ENCODE measurements around the gene EDRF1. TPM values are rescaled to one million over a fixed set of nuclear protein-coding genes. Genes with fewer than 3 reads are reported as not detected.

EDRF1 gene
- total and polyA plus RNA-seq, 2 of the 13 experiments (the other 11 are each of a cell fraction or from before 2014, with no cell fraction given): 16.9 to 26.7 TPM

GRCh38 chr10:125792342-125793300, 73.1 kb downstream of the EDRF1 start (continued):
- TF ChIP-seq, protein P1, sequence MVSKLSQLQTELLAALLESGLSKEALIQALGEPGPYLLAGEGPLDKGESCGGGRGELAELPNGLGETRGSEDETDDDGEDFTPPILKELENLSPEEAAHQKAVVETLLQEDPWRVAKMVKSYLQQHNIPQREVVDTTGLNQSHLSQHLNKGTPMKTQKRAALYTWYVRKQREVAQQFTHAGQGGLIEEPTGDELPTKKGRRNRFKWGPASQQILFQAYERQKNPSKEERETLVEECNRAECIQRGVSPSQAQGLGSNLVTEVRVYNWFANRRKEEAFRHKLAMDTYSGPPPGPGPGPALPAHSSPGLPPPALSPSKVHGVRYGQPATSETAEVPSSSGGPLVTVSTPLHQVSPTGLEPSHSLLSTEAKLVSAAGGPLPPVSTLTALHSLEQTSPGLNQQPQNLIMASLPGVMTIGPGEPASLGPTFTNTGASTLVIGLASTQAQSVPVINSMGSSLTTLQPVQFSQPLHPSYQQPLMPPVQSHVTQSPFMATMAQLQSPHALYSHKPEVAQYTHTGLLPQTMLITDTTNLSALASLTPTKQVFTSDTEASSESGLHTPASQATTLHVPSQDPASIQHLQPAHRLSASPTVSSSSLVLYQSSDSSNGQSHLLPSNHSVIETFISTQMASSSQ (IDR thresholded peaks at IDR 0.05; ENCODE audit: low read depth): peak; percentile 76
- TF ChIP-seq, protein P1 (CRISPR knock-in tag; IDR thresholded peaks at IDR 0.05; ENCODE audit: borderline replicate concordance): peak; percentile 91
- TF ChIP-seq ZNF670 (CRISPR knock-in tag; IDR thresholded peaks at IDR 0.05; ENCODE audit: borderline replicate concordance) (no peak), ZNF652 (CRISPR knock-in tag; IDR thresholded peaks at IDR 0.05; ENCODE audit: borderline replicate concordance, low read depth) (peak; percentile 47; the same call in 1 of the 2 replicates), KLF16 (CRISPR knock-in tag; IDR thresholded peaks at IDR 0.05) (peak in 1 of 2 experiments; percentile 89; a peak in 2 of 4 replicates), ZBTB8A (CRISPR knock-in tag; IDR thresholded peaks at IDR 0.05; ENCODE audit: borderline replicate concordance, low read depth) (no peak), GFI1 (CRISPR knock-in tag; IDR thresholded peaks at IDR 0.05; ENCODE audit: borderline replicate concordance) (peak; percentile 94), NONO (IDR thresholded peaks at IDR 0.05) (no peak), NONO (CRISPR knock-in tag; conservative IDR thresholded peaks at IDR 0.05) (peak; percentile 96), ZNF788 (CRISPR knock-in tag; IDR thresholded peaks at IDR 0.05; ENCODE audit: borderline replicate concordance) (peak; percentile 95; the same call in 1 of the 2 replicates), RFXANK (CRISPR knock-in tag; IDR thresholded peaks at IDR 0.05) (0 out of 2 replicates have a peak, but pooled peaks have one; percentile 57), PRPF4 (IDR thresholded peaks at IDR 0.05; ENCODE audit: low read depth, low read length, poor library complexity, severe bottlenecking) (no peak), FOXK2 (IDR thresholded peaks at IDR 0.05) (no peak), ZNF589 (CRISPR knock-in tag; conservative IDR thresholded peaks at IDR 0.05) (peak; percentile 92), BRD4 (CRISPR knock-in tag; IDR thresholded peaks at IDR 0.05) (no peak), KLF9 (CRISPR knock-in tag; IDR thresholded peaks at IDR 0.05; ENCODE audit: low read depth) (no peak), ZFP37 (CRISPR knock-in tag; IDR thresholded peaks at IDR 0.05; ENCODE audit: borderline replicate concordance) (no peak), FOXA1 (IDR thresholded peaks at IDR 0.05) (no peak), FOXA1 (CRISPR knock-in tag; IDR thresholded peaks at IDR 0.05) (peak; percentile 98), NFRKB (IDR thresholded peaks at IDR 0.05) (no peak), BRCA1 (CRISPR knock-in tag; IDR thresholded peaks at IDR 0.05) (no peak), ZFP41 (CRISPR knock-in tag; IDR thresholded peaks at IDR 0.05; ENCODE audit: borderline replicate concordance) (no peak), ESRRA (CRISPR knock-in tag; IDR thresholded peaks at IDR 0.05; ENCODE audit: low read depth) (no peak), DMAP1 (CRISPR knock-in tag; IDR thresholded peaks at IDR 0.05) (peak; percentile 76)
- TF ChIP-seq, protein P2, sequence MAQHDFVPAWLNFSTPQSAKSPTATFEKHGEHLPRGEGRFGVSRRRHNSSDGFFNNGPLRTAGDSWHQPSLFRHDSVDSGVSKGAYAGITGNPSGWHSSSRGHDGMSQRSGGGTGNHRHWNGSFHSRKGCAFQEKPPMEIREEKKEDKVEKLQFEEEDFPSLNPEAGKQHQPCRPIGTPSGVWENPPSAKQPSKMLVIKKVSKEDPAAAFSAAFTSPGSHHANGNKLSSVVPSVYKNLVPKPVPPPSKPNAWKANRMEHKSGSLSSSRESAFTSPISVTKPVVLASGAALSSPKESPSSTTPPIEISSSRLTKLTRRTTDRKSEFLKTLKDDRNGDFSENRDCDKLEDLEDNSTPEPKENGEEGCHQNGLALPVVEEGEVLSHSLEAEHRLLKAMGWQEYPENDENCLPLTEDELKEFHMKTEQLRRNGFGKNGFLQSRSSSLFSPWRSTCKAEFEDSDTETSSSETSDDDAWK (CRISPR knock-in tag; IDR thresholded peaks at IDR 0.05): no peak

All from HepG2 (cell line).